SK-N-SH (cell line): Measurements from ENCODE around the gene RDH14. TPM values are rescaled to one million over a fixed set of nuclear protein-coding genes. Genes with fewer than 3 reads are reported as not detected.

ENCODE experiments used
- CTCF ChIA-PET: fragments of 300-600, 350-600 bp; formaldehyde crosslinking; extraction: SDS; loops from one replicate; lab custom pipeline; 2021; lab: Yijun Ruan, JAX
- POLR2A ChIA-PET: fragments of 350-600 bp; sonication (Branson Sonifier 250); formaldehyde crosslinking; extraction: SDS; loops from one replicate; lab custom pipeline; 2020; ENCODE audit warnings: antibody characterized with exemption, inconsistent platforms; lab: Yijun Ruan, JAX
- DNase-seq: peaks from one replicate; pipeline ENCODE4 v3.0.0; 2012
- H2AFZ ChIP-seq: fragments of 200-600 bp; sonication (generic); 2 replicates; pipeline ENCODE4 v1.8.1; 2016; ENCODE audit warnings: antibody characterized with exemption, mild to moderate bottlenecking, low read depth
- H3F3A ChIP-seq: fragments of 200-600 bp; sonication (generic); replicated peaks from 2 replicates; pipeline ENCODE3; 2016; ENCODE audit warnings: antibody characterized with exemption, mild to moderate bottlenecking; ENCODE audit not compliant: insufficient read depth
- H3K27ac ChIP-seq, 2 experiments: fragments of 200-500 bp in 1 of 2; fragments of 200-600 bp in 1 of 2; sonication (Bioruptor generic) in 1 of 2; sonication (generic), shearing (Covaris generic) in 1 of 2; 2 replicates each; pipeline versions ENCODE4 v1.5.1 to v1.6.1; 2014 to 2016; ENCODE audit warnings: low read depth in 2 of 2, inconsistent platforms in 1 of 2, low read length in 1 of 2, mild to moderate bottlenecking in 1 of 2, mixed read lengths in 1 of 2
- H3K27me3 ChIP-seq: fragments of 200-600 bp; sonication (generic), shearing (Covaris generic); 2 replicates; pipeline ENCODE4 v1.6.1; 2016; ENCODE audit warnings: mixed run types; ENCODE audit not compliant: insufficient read depth
- H3K36me3 ChIP-seq, 2 experiments: fragments of 200-500 bp in 1 of 2; fragments of 200-600 bp in 1 of 2; sonication (Bioruptor generic) in 1 of 2; sonication (generic) in 1 of 2; replicated peaks in 1 of 2; 2 replicates each; pipeline versions ENCODE3 to v1.5.1; 2014 to 2016; ENCODE audit warnings: low read length in 1 of 2, mild to moderate bottlenecking in 1 of 2; ENCODE audit not compliant: insufficient read depth in 2 of 2, control insufficient read depth in 1 of 2
- H3K4me1 ChIP-seq, 2 experiments: fragments of 200-500 bp in 1 of 2; fragments of 200-600 bp in 1 of 2; sonication (Bioruptor generic) in 1 of 2; sonication (generic), shearing (Covaris generic) in 1 of 2; 2 replicates each; pipeline versions ENCODE4 v1.5.1 to v1.6.1; 2014 to 2016; ENCODE audit warnings: low read depth in 1 of 2, low read length in 1 of 2, mixed run types in 1 of 2; ENCODE audit not compliant: insufficient read depth in 2 of 2, control insufficient read depth in 1 of 2
- H3K4me2 ChIP-seq: fragments of 200-600 bp; sonication (generic), shearing (Covaris generic); 2 replicates; pipeline ENCODE4 v1.6.1; 2017; ENCODE audit warnings: mixed run types
- H3K4me3 ChIP-seq, 2 experiments: fragments of 200-500 bp in 1 of 2; fragments of 200-600 bp in 1 of 2; sonication (Bioruptor generic) in 1 of 2; sonication (generic), shearing (Covaris generic) in 1 of 2; 2 replicates each; pipeline versions ENCODE4 v1.5.1 to v1.8.1; 2014 to 2016; ENCODE audit warnings: low read depth in 2 of 2, inconsistent platforms in 1 of 2, low read length in 1 of 2, mild to moderate bottlenecking in 1 of 2, mixed read lengths in 1 of 2, moderate library complexity in 1 of 2
- H3K79me2 ChIP-seq: fragments of 200-600 bp; sonication (generic); 2 replicates; pipeline ENCODE4 v1.8.1; 2017; ENCODE audit warnings: mild to moderate bottlenecking; ENCODE audit not compliant: insufficient read depth
- H3K9ac ChIP-seq: fragments of 200-600 bp; sonication (generic); 2 replicates; pipeline ENCODE4 v1.6.1; 2017; ENCODE audit warnings: mixed run types
- H3K9me2 ChIP-seq: fragments of 200-600 bp; sonication (generic); 2 replicates; pipeline ENCODE4 v1.6.1; 2017; ENCODE audit warnings: mixed run types
- H3K9me3 ChIP-seq: fragments of 200-600 bp; sonication (generic); 2 replicates; pipeline ENCODE4 v1.6.1; 2017; ENCODE audit warnings: mixed run types, mild to moderate bottlenecking, moderate library complexity
- H4K20me1 ChIP-seq: fragments of 200-600 bp; sonication (generic); 2 replicates; pipeline ENCODE4 v1.6.1; 2017; ENCODE audit warnings: mild to moderate bottlenecking, mixed run types; ENCODE audit not compliant: insufficient read depth
- CHD2 ChIP-seq: fragments of 150-350 bp; IDR thresholded peaks from 2 replicates; pipeline ENCODE4 v1.6.1; 2018; ENCODE audit warnings: low read length; ENCODE audit not compliant: partially characterized antibody
- JUND ChIP-seq: IDR thresholded peaks from 2 replicates; pipeline ENCODE4 v1.4.0; 2012
- MEF2A ChIP-seq: IDR thresholded peaks from 2 replicates; pipeline ENCODE4 v1.4.0; 2012; ENCODE audit warnings: low read depth, borderline replicate concordance
- NRF1 ChIP-seq: IDR thresholded peaks from 2 replicates; pipeline ENCODE4 v1.6.1; 2012; ENCODE audit warnings: low read depth, mild to moderate bottlenecking, low read length
- PBX3 ChIP-seq: IDR thresholded peaks from 2 replicates; pipeline ENCODE4; 2012
- POLR2AphosphoS5 ChIP-seq: IDR thresholded peaks from 2 replicates; pipeline ENCODE4 v1.6.1; 2012; ENCODE audit warnings: low read depth, low read length
- RAD21 ChIP-seq: IDR thresholded peaks from 2 replicates; pipeline ENCODE4 v1.6.1; 2012; ENCODE audit warnings: mild to moderate bottlenecking, low read length
- REST ChIP-seq: IDR thresholded peaks from 2 replicates; pipeline ENCODE4 v1.6.1; 2012; ENCODE audit warnings: mild to moderate bottlenecking, low read depth, low read length, moderate library complexity
- RFX5 ChIP-seq: IDR thresholded peaks from 2 replicates; pipeline ENCODE4 v1.6.1; 2012; ENCODE audit warnings: mild to moderate bottlenecking, improper control_type of control experiment, low read length
- RXRA ChIP-seq: IDR thresholded peaks from 2 replicates; pipeline ENCODE4 v1.4.0; 2012; ENCODE audit warnings: low read depth, mild to moderate bottlenecking, borderline replicate concordance
- ZBTB33 ChIP-seq: IDR thresholded peaks from 2 replicates; pipeline ENCODE4 v1.4.0; 2012; ENCODE audit warnings: low read depth, borderline replicate concordance
- WGBS: methylation state at CpG from one replicate; pipeline ENCODE4 v1.1.6; 2017; ENCODE audit warnings: low lambda C conversion rate; 5-methylcytosine and 5-hydroxymethylcytosine counted together
- polyA plus RNA-seq, 3 experiments: library from polyadenylated mRNA; depleted of rRNA; stranded (reverse); fragments of >200 nt; gene quantifications; 2 replicates each; pipeline ENCODE4 v1.2.3, GENCODE V29; 2012

Gene RDH14
- polyA plus RNA-seq, 1 of the 3 experiments (the other 2 are of a cell fraction) = 20.2 TPM

- H3K9ac ChIP-seq = no peak overlapping the region
- no peaks in the 10 kb centered on the region for H3F3A ChIP-seq
- TF ChIP-seq RXRA (no peak), POLR2AphosphoS5 (no peak), RAD21 (no peak), PBX3 (no peak), CHD2 (no peak), JUND (no peak), NRF1 (no peak), MEF2A (no peak)
- H3K9me2 ChIP-seq = no peaks in the 10 kb centered on the region
- POLR2A ChIA-PET = no interaction called here
- H3K9me3 ChIP-seq = no peaks in the 10 kb centered on the region
- H3K27me3 ChIP-seq = no peaks in the 10 kb centered on the region
- no peaks in the 10 kb centered on the region for H3K79me2 ChIP-seq
- H3K4me1 ChIP-seq = peaks cover 11 to 16% of the 10 kb centered on the region in 2 experiments
- H3K36me3 ChIP-seq = no peaks in the 10 kb centered on the region
- H3K4me2 ChIP-seq = no peak overlapping the region
- CTCF ChIA-PET = interaction anchor here (1.3 to 1.6 kb wide), 3 partner anchors 33 to 825 kb away, joined by 3 to 4 read pairs (median 4); no protein-coding TSS in a partner anchor
- 83% methylated on average over 3 of the region's 3 CpGs for WGBS
- H3K4me3 ChIP-seq = no peak overlapping the region
- H3K27ac ChIP-seq = no peak overlapping the region
- H2AFZ ChIP-seq = no peak overlapping the region
- no peaks in the 10 kb centered on the region for H4K20me1 ChIP-seq
- no peak for DNase-seq
These were observed 34.6 kb downstream of the RDH14 start for GRCh38 chr2:18525852-18526251.

- TF ChIP-seq RFX5 (no peak), PBX3 (no peak), REST (no peak), CHD2 (no peak), RXRA (no peak), RAD21 (no peak), ZBTB33 (no peak)
- TF ChIP-seq, all 33 proteins: peak for 0
- no peak for DNase-seq
- H3K4me2 ChIP-seq = no peak overlapping the region
- ChIA-PET POLR2A (no interaction called here), CTCF (interaction anchor here (1.3 to 1.6 kb wide), 2 partner anchors 34 to 227 kb away, joined by 3 to 4 read pairs; no protein-coding TSS in a partner anchor)
- no peaks in the 10 kb centered on the region for H4K20me1 ChIP-seq
- peaks cover under 1% of the 10 kb centered on the region for H3F3A ChIP-seq
- H3K36me3 ChIP-seq = no peaks in the 10 kb centered on the region
- H3K27ac ChIP-seq = no peak overlapping the region
- H3K9me3 ChIP-seq = no peaks in the 10 kb centered on the region
- no peak overlapping the region for H3K4me3 ChIP-seq
- H3K4me1 ChIP-seq = peaks cover 16 to 20% of the 10 kb centered on the region in 2 experiments
- H3K27me3 ChIP-seq = no peaks in the 10 kb centered on the region
- H3K9ac ChIP-seq = no peak overlapping the region
- no peaks in the 10 kb centered on the region for H3K9me2 ChIP-seq
- no peak overlapping the region for H2AFZ ChIP-seq
- 96% methylated on average over 2 of the region's 2 CpGs for WGBS
- no peaks in the 10 kb centered on the region for H3K79me2 ChIP-seq
These were observed 35.2 kb downstream of the RDH14 start for GRCh38 chr2:18525236-18525635.
